ENCODE measurements around the gene PRKAR1A.

- TF ChIP-seq, protein P1, sequence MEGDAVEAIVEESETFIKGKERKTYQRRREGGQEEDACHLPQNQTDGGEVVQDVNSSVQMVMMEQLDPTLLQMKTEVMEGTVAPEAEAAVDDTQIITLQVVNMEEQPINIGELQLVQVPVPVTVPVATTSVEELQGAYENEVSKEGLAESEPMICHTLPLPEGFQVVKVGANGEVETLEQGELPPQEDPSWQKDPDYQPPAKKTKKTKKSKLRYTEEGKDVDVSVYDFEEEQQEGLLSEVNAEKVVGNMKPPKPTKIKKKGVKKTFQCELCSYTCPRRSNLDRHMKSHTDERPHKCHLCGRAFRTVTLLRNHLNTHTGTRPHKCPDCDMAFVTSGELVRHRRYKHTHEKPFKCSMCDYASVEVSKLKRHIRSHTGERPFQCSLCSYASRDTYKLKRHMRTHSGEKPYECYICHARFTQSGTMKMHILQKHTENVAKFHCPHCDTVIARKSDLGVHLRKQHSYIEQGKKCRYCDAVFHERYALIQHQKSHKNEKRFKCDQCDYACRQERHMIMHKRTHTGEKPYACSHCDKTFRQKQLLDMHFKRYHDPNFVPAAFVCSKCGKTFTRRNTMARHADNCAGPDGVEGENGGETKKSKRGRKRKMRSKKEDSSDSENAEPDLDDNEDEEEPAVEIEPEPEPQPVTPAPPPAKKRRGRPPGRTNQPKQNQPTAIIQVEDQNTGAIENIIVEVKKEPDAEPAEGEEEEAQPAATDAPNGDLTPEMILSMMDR (IDR thresholded peaks at IDR 0.05; ENCODE audit: insufficient read depth, low read length) = no peak
- no peak for TF ChIP-seq SPI1 (IDR thresholded peaks at IDR 0.05; ENCODE audit: borderline replicate concordance, low read depth)
- TF ChIP-seq POLR2AphosphoS5 (IDR thresholded peaks at IDR 0.05; ENCODE audit: low read depth) = no peak
- no peak for TF ChIP-seq GABPA (IDR thresholded peaks at IDR 0.05; ENCODE audit: low read depth)
Measured at GRCh38 chr17:68581863-68582645, 69.8 kb downstream of the PRKAR1A start.
